SU-DHL-6 (cell line): Measurements from ENCODE around the gene FBXL3.

ENCODE experiments used
- EZH2phosphoT487 ChIP-seq: fragments of 200-600 bp; sonication (generic), shearing (Covaris generic); conservative IDR thresholded peaks from 2 replicates; pipeline ENCODE4 v1.6.1; 2018; ENCODE audit warnings: mild to moderate bottlenecking, antibody characterized with exemption, low read length, moderate library complexity, mixed read lengths
- TF ChIP-seq, protein P1 (sequence below): fragments of 200-600 bp; sonication (generic); IDR thresholded peaks from one replicate; pipeline ENCODE4 v1.5.1; 2017; ENCODE audit warnings: antibody characterized with exemption, mild to moderate bottlenecking, low read length, moderate library complexity; ENCODE audit not compliant: insufficient read depth, poor library complexity, severe bottlenecking

DNA sequence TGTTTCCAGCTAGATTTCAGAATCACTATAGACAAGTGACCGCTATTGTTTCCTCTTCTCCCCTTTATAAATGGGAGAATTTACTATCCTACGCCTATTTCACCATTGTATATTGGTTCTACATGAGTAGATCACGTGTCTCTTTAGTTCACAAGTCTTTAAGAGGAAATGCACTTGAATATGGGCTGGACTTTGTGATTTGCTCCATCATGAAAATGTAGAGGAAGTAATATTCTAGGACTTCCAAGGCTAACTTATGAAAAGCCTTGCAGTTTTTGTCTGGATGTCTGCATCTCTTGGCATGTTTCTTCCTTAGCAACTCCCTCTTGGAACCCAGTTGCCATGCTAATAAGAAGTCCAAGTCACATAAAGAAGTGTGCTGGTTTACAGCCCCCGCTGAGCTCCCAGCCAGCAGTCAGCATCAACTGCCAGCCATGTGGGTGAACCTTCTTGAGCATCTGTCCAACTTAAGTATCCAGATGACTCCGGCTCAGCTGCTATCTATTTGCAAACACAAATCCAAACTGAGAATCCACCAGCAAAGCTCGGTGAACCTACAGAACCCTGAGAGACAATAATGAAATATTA is 4.8 kb upstream of the FBXL3 start:
- TF ChIP-seq, protein P1, sequence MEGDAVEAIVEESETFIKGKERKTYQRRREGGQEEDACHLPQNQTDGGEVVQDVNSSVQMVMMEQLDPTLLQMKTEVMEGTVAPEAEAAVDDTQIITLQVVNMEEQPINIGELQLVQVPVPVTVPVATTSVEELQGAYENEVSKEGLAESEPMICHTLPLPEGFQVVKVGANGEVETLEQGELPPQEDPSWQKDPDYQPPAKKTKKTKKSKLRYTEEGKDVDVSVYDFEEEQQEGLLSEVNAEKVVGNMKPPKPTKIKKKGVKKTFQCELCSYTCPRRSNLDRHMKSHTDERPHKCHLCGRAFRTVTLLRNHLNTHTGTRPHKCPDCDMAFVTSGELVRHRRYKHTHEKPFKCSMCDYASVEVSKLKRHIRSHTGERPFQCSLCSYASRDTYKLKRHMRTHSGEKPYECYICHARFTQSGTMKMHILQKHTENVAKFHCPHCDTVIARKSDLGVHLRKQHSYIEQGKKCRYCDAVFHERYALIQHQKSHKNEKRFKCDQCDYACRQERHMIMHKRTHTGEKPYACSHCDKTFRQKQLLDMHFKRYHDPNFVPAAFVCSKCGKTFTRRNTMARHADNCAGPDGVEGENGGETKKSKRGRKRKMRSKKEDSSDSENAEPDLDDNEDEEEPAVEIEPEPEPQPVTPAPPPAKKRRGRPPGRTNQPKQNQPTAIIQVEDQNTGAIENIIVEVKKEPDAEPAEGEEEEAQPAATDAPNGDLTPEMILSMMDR = no peak
- TF ChIP-seq EZH2phosphoT487 = no peak
